ENCODE results near the gene DISP3. TPM values are rescaled to one million over a fixed set of nuclear protein-coding genes. Genes with fewer than 3 reads are reported as not detected.

DISP3 gene
- polyA plus RNA-seq, 1 of the 3 experiments (the other 2 are of a cell fraction) = 0.08 TPM

- TF ChIP-seq EZH2phosphoT487 (IDR thresholded peaks at IDR 0.05; ENCODE audit: borderline replicate concordance, low read depth) = no peak
- TF ChIP-seq GABPA (IDR thresholded peaks at IDR 0.05; ENCODE audit: low read depth) = no peak
- TF ChIP-seq EP300 (IDR thresholded peaks at IDR 0.05; ENCODE audit: borderline replicate concordance in 1 of 2, low read depth in 1 of 2, low read length in 1 of 2) = no peak
- TF ChIP-seq IRF3 (IDR thresholded peaks at IDR 0.05; ENCODE audit: low read depth, low read length) = no peak
- TF ChIP-seq JUND (IDR thresholded peaks at IDR 0.05) = no peak
- TF ChIP-seq MXI1 (IDR thresholded peaks at IDR 0.05; ENCODE audit: low read depth, low read length) = no peak
- no peak for TF ChIP-seq NRF1 (IDR thresholded peaks at IDR 0.05; ENCODE audit: low read depth, low read length)
Measured at GRCh38 chr1:11519629-11520031, 40.7 kb downstream of the DISP3 start (continued).

GRCh38 chr1:11520531-11521233, 41.7 kb downstream of the DISP3 start:
- WGBS (ENCODE audit: low lambda C conversion rate) = 66% methylated on average over 19 of the region's 23 CpGs
- Histone ChIP-seq H4K20me1 (ENCODE audit: insufficient read depth) (no peaks in the 10 kb centered on the region), H2AFZ (ENCODE audit: low read depth) (no peak overlapping the region), H3K79me2 (ENCODE audit: insufficient read depth) (no peaks in the 10 kb centered on the region), H3K4me3 (ENCODE audit: low read depth in 2 of 2, low read length in 1 of 2) (no peak overlapping the region), H3K9me2 (no peaks in the 10 kb centered on the region), H3K4me2 (no peak overlapping the region), H3K27ac (ENCODE audit: low read depth in 2 of 2, low read length in 1 of 2) (no peak overlapping the region; a peak in 1 of 4 replicates), H3F3A (replicated peaks; ENCODE audit: insufficient read depth) (no peaks in the 10 kb centered on the region), H3K9me3 (no peaks in the 10 kb centered on the region), H3K4me1 (ENCODE audit: control insufficient read depth in 1 of 2, insufficient read depth in 2 of 2, low read depth in 1 of 2, low read length in 1 of 2) (peaks cover 0 to 20% of the 10 kb centered on the region in 2 experiments; a peak in 1 of 4 replicates), H3K9ac (no peak overlapping the region), H3K27me3 (ENCODE audit: insufficient read depth) (no peaks in the 10 kb centered on the region), H3K36me3 (replicated peaks in 1 of 2; ENCODE audit: control insufficient read depth in 1 of 2, insufficient read depth in 2 of 2, low read length in 1 of 2) (no peaks in the 10 kb centered on the region)
- DNase-seq = no peak
- POLR2A ChIA-PET = no interaction called here
- CTCF ChIA-PET = interaction anchor here (0.9 kb wide), 1 partner anchor 37 kb away, joined by 3 read pairs; no protein-coding TSS in a partner anchor
- TF ChIP-seq YY1 (IDR thresholded peaks at IDR 0.05; ENCODE audit: low read depth) = no peak
- no peak for TF ChIP-seq REST (IDR thresholded peaks at IDR 0.05; ENCODE audit: low read depth, low read length)
- no peak for TF ChIP-seq JUND (IDR thresholded peaks at IDR 0.05)
- no peak for TF ChIP-seq EZH2phosphoT487 (IDR thresholded peaks at IDR 0.05; ENCODE audit: borderline replicate concordance, low read depth)
- no peak for TF ChIP-seq RAD21 (IDR thresholded peaks at IDR 0.05; ENCODE audit: low read length)
- no peak for TF ChIP-seq POLR2AphosphoS5 (IDR thresholded peaks at IDR 0.05; ENCODE audit: low read depth, low read length)
- no peak for TF ChIP-seq ZBTB33 (IDR thresholded peaks at IDR 0.05; ENCODE audit: borderline replicate concordance, low read depth)
- TF ChIP-seq CTCF (IDR thresholded peaks at IDR 0.05) = no peak
- no peak for TF ChIP-seq GABPA (IDR thresholded peaks at IDR 0.05; ENCODE audit: low read depth)
- TF ChIP-seq SIN3A (IDR thresholded peaks at IDR 0.05; ENCODE audit: borderline replicate concordance, low read depth, low read length) = no peak
- no peak for TF ChIP-seq MAX (IDR thresholded peaks at IDR 0.05; ENCODE audit: low read depth)
- no peak for TF ChIP-seq RXRA (IDR thresholded peaks at IDR 0.05; ENCODE audit: borderline replicate concordance, low read depth)
- TF ChIP-seq FOXJ3 (CRISPR knock-in tag; IDR thresholded peaks at IDR 0.05) = no peak
- TF ChIP-seq CHD2 (IDR thresholded peaks at IDR 0.05; ENCODE audit: low read length, partially characterized antibody) = no peak
- no peak for TF ChIP-seq RFX5 (IDR thresholded peaks at IDR 0.05; ENCODE audit: low read length)
- no peak for TF ChIP-seq NRF1 (IDR thresholded peaks at IDR 0.05; ENCODE audit: low read depth, low read length)
